Thyroid gland (tissue), 4 donors: ENCODE data around the gene ANKRD13B. TPM values are rescaled to one million over a fixed set of nuclear protein-coding genes. Genes with fewer than 3 reads are reported as not detected.

ENCODE experiments used
- DNase-seq, 2 donors: peaks; one replicate each; pipeline ENCODE4 v3.0.0-alpha.2; 2019
- H3K27ac ChIP-seq, 3 donors: fragments of 200-600 bp; sonication (generic); 1 replicate in 2 of 3; 2 replicates in 1 of 3; pipeline ENCODE4 v1.5.1; 2016 to 2019; ENCODE audit warnings: mild to moderate bottlenecking in 1 of 3, moderate library complexity in 1 of 3
- H3K27me3 ChIP-seq: fragments of 200-600 bp; sonication (generic); one replicate; pipeline ENCODE4 v1.5.1; 2019
- H3K36me3 ChIP-seq, 2 donors: fragments of 200-600 bp; sonication (generic); one replicate each; pipeline ENCODE4 v1.5.1; 2016 to 2019
- H3K4me1 ChIP-seq, 2 donors: fragments of 200-600 bp; sonication (generic); one replicate each; pipeline ENCODE4 v1.5.1; 2017 to 2019
- H3K4me3 ChIP-seq, 3 donors: fragments of 200-600 bp; sonication (generic); replicated peaks in 1 of 3; 1 replicate in 2 of 3; 2 replicates in 1 of 3; pipeline ENCODE4 v1.5.1; 2016; ENCODE audit warnings: mild to moderate bottlenecking in 1 of 3
- H3K9me3 ChIP-seq: fragments of 200-600 bp; sonication (generic); one replicate; pipeline ENCODE4 v1.5.1; 2017
- CTCF ChIP-seq, 6 experiments: fragments of 200-600 bp in 3 of 6; fragments of 450-650 bp in 3 of 6; sonication (generic) in 3 of 6; IDR thresholded peaks; one replicate each; pipeline ENCODE4 v1.5.1; 2016 to 2019; ENCODE audit warnings: antibody characterized with exemption in 6 of 6, mild to moderate bottlenecking in 2 of 6, inconsistent platforms in 1 of 6, moderate library complexity in 1 of 6
- POLR2A ChIP-seq, 2 donors: fragments of 450-650 bp; IDR thresholded peaks; one replicate each; pipeline ENCODE4 v1.6.1; 2017; ENCODE audit warnings: antibody characterized with exemption in 2 of 2, mild to moderate bottlenecking in 2 of 2, moderate library complexity in 1 of 2
- WGBS, 2 donors: methylation state at CpG; one replicate each; pipeline ENCODE4 v1.1.5; 2017; 5-methylcytosine and 5-hydroxymethylcytosine counted together
- intact Hi-C: fragments of 100-400 bp; cut with DNase I; formaldehyde crosslinking; loops from one replicate; pipeline ENCODE4 v1.15.1; 2023
- total RNA-seq, 4 donors: library from RNA; depleted of rRNA; stranded (reverse); fragments of >200 nt; gene quantifications; one replicate each; pipeline ENCODE4 v1.2.3, GENCODE V29; 2016

ANKRD13B gene
- total RNA-seq, 4 donors from 2014 or later: 1.6 to 5.8 (median 3.1) TPM

GRCh38 chr17:29576214-29577000 lies 16.5 kb upstream of the ANKRD13B start:
- intact Hi-C loops: no loop called here
- H3K9me3 ChIP-seq: no peaks in the 10 kb centered on the region
- TF ChIP-seq POLR2A (IDR thresholded peaks at IDR 0.05) (no peak), CTCF (IDR thresholded peaks at IDR 0.05) (no peak)
- WGBS, 2 donors: 93 to 96% methylated on average over 13 to 27 of the region's 37 CpGs
- no peak for DNase-seq
- H3K4me3 ChIP-seq: no peak overlapping the region
- peaks cover 34 to 48% of the 10 kb centered on the region in 2 donors for H3K36me3 ChIP-seq
- H3K27me3 ChIP-seq: no peaks in the 10 kb centered on the region
- H3K4me1 ChIP-seq: peaks cover 4 to 12% of the 10 kb centered on the region in 2 donors
- H3K27ac ChIP-seq: no peak overlapping the region

GRCh38 chr17:29577001-29577370 lies 15.9 kb upstream of the ANKRD13B start:
- TF ChIP-seq POLR2A (IDR thresholded peaks at IDR 0.05) (no peak), CTCF (IDR thresholded peaks at IDR 0.05) (no peak)
- WGBS, 2 donors: 96 to 98% methylated on average over 7 to 9 of the region's 9 CpGs
- Histone ChIP-seq H3K4me1 (peaks cover 4 to 12% of the 10 kb centered on the region in 2 donors), H3K27ac (no peak overlapping the region), H3K9me3 (no peaks in the 10 kb centered on the region), H3K4me3 (no peak overlapping the region), H3K27me3 (no peaks in the 10 kb centered on the region), H3K36me3 (peaks cover 34 to 48% of the 10 kb centered on the region in 2 donors)
- DNase-seq: no peak
- intact Hi-C loops: no loop called here

- Histone ChIP-seq H3K9me3 (no peaks in the 10 kb centered on the region), H3K27ac (no peak overlapping the region), H3K27me3 (no peaks in the 10 kb centered on the region), H3K4me1 (peaks cover 4 to 7% of the 10 kb centered on the region in 2 donors), H3K36me3 (peaks cover 34 to 48% of the 10 kb centered on the region in 2 donors), H3K4me3 (no peak overlapping the region)
- no peak for TF ChIP-seq CTCF (IDR thresholded peaks at IDR 0.05)
- no peak for TF ChIP-seq POLR2A (IDR thresholded peaks at IDR 0.05)
- WGBS, 2 donors: 83 to 86% methylated on average over 14 to 19 of the region's 22 CpGs
- intact Hi-C loops: no loop called here
- DNase-seq: no peak
Observed at GRCh38 chr17:29577385-29578211, 15.3 kb upstream of the ANKRD13B start.

GRCh38 chr17:29578626-29579485 lies 14.1 kb upstream of the ANKRD13B start:
- WGBS, 2 donors: 95 to 96% methylated on average over 12 to 14 of the region's 14 CpGs
- Histone ChIP-seq H3K27me3 (no peaks in the 10 kb centered on the region), H3K27ac (no peak overlapping the region), H3K36me3 (peaks cover 34 to 48% of the 10 kb centered on the region in 2 donors), H3K4me3 (no peak overlapping the region), H3K4me1 (peaks cover 0 to 2% of the 10 kb centered on the region in 2 donors), H3K9me3 (no peaks in the 10 kb centered on the region)
- TF ChIP-seq CTCF (IDR thresholded peaks at IDR 0.05): no peak
- TF ChIP-seq POLR2A (IDR thresholded peaks at IDR 0.05): no peak
- DNase-seq: no peak
- intact Hi-C loops: no loop called here
